HG03354 (cell line): ENCODE results near the gene DVL2.

Experiments
- ATAC-seq: cut with Tn5 transposase; IDR thresholded peaks from one replicate; pipeline ENCODE4 v1.9.1; 2021; ENCODE audit warnings: mild to moderate bottlenecking; ENCODE audit not compliant: unreplicated experiment, poor library complexity, severe bottlenecking

The DVL2 gene

GRCh38 chr17:7221278-7222092 is 12.8 kb downstream of the DVL2 start:
- no peak for ATAC-seq

GRCh38 chr17:7220593-7221277 is 13.6 kb downstream of the DVL2 start:
- no peak for ATAC-seq

GRCh38 chr17:7219812-7220592 is 14.3 kb downstream of the DVL2 start, which contains the start of the genes ACADVL and DLG4:
ACADVL (plus strand) TSS chr17:7219938; CDS start chr17:7219985, 47 bp downstream.
DLG4 (minus strand) TSS chr17:7219836.
- ATAC-seq, result peak; percentile 62

- no peak for ATAC-seq
Measured at GRCh38 chr17:7219229-7219811, 15.0 kb downstream of the DVL2 start.

GRCh38 chr17:7218758-7219157 is 15.6 kb downstream of the DVL2 start:
- no peak for ATAC-seq

GRCh38 chr17:7218166-7218565 is 16.2 kb downstream of the DVL2 start:
- ATAC-seq, result no peak

GRCh38 chr17:7217113-7217987 is 17.0 kb downstream of the DVL2 start:
- ATAC-seq, result no peak

GRCh38 chr17:7216242-7217112 is 17.8 kb downstream of the DVL2 start:
- ATAC-seq, result no peak

GRCh38 chr17:7215652-7216180 is 18.6 kb downstream of the DVL2 start:
- no peak for ATAC-seq

GRCh38 chr17:7215136-7215638 is 19.1 kb downstream of the DVL2 start:
- no peak for ATAC-seq

- peak; percentile 83 for ATAC-seq
Measured at GRCh38 chr17:7214300-7215135, 19.8 kb downstream of the DVL2 start.

GRCh38 chr17:7213895-7214299 is 20.4 kb downstream of the DVL2 start:
- ATAC-seq, result peak; percentile 7

- no peak for ATAC-seq
Measured at GRCh38 chr17:7211491-7212273, 22.6 kb downstream of the DVL2 start.

- ATAC-seq, result no peak
Measured at GRCh38 chr17:7208754-7209460, 25.4 kb downstream of the DVL2 start.

- no peak for ATAC-seq
Measured at GRCh38 chr17:7208027-7208571, 26.2 kb downstream of the DVL2 start.
